Activated naive CD4-positive, alpha-beta T cell treated with anti-CD3 and anti-CD28 coated beads, Interleukin-2, amount 50 U/mL, for 72 hours (primary cell): ENCODE data around the gene TMEM201. TPM values are rescaled to one million over a fixed set of nuclear protein-coding genes. Genes with fewer than 3 reads are reported as not detected.

ENCODE experiments used
- ATAC-seq, 2 donors: fragments of 150-1000 bp; cut with Tn5 transposase; 2 replicates each; pipeline ENCODE4 v1.10.0; 2021; ENCODE audit warnings: mild to moderate bottlenecking in 2 of 2, moderate library complexity in 2 of 2
- DNase-seq, 2 donors: peaks; one replicate each; pipeline ENCODE4 v3.0.0; 2021 to 2022; ENCODE audit warnings: low spot score in 2 of 2
- H3K27ac Mint-ChIP-seq, 2 donors: one replicate each; pipeline ENCODE4 v1.8.0; 2022; ENCODE audit warnings: mild to moderate bottlenecking in 2 of 2, mixed read lengths in 2 of 2
- H3K36me3 Mint-ChIP-seq, 2 donors: one replicate each; pipeline ENCODE4 v1.8.0; 2022; ENCODE audit warnings: mixed read lengths in 2 of 2
- H3K9me3 Mint-ChIP-seq, 2 donors: one replicate each; pipeline ENCODE4 v1.8.0; 2022; ENCODE audit warnings: mixed read lengths in 2 of 2
- total RNA-seq, 2 donors: library from RNA; stranded (reverse); gene quantifications; one replicate each; pipeline ENCODE4 v1.2.3, GENCODE V29; 2022

The TMEM201 gene
- total RNA-seq, 2 donors from 2014 or later: 14.8 to 16.5 TPM

DNA sequence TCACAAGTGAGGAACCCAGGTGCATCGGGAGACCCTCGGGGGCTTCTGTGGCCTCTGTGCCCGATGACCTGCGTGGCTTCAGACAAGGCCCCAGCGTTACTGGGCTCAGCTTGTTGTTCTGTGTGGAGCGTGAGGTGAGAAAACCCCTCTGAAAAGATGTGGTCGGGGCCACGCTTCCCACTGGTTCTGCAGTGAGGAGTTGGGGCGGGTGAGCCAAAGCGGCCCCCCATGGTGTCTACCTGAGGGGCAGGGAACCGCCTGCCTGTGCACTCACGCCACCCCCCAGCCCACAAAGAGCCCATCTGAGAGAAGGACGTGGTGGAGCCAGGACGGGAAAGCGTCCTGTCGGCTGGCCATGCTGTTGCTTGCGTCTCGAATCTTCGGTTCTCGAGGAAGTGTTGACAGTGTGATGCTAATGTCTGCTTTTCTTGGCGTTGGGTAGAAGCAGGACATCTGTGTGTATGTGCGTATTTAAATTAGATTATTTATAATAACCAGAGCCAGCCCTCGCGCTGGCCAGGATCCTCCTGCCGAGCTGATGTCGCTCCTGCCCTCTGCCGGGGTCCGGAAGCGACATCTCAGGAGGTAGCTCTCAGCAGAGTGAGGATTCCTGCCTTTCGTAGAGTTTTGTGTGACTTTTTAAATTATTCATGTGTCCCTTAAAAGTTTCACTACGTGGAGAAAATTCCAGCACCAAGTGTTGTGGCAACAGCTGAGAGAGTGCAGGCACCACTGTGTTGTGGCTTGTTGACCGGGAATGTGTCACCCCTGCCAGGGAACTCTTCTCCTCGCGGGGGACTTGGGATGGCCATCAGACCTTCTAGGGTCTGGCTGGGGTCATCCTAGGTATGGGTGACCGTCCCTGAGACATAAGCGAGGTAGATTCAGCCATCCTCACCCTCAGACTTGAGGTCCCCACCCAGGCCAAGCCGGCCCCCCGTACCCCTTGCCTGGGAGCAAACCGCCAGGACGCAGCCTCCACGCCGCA, 15.3 kb downstream of the TMEM201 start:
- no peaks in the 10 kb centered on the region for H3K36me3 Mint-ChIP-seq
- H3K27ac Mint-ChIP-seq: no peak overlapping the region
- H3K9me3 Mint-ChIP-seq: no peaks in the 10 kb centered on the region
- DNase-seq: peak in 1 of 2 donors; percentile 51
- no peak for ATAC-seq

DNA sequence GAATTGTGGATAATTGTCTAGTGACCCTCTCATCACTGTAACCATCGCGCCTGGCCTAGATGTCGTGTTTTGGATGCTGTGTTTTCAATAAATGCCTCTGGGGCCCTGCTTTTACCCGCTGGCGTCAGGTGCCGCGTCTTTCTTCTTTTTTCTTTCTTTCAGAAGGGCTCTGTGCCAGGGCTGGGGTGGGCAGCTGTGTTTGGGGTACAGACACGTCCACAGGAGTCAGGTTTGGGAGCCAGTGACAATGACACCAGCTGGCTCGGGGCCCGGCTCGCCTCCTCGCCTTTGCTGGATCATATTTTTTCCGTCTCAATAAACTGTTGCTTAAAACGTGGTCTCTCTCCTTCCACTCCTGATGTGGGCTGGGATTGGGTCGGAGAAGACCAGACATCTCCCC, 16.1 kb downstream of the TMEM201 start:
- no peaks in the 10 kb centered on the region for H3K36me3 Mint-ChIP-seq
- no peaks in the 10 kb centered on the region for H3K9me3 Mint-ChIP-seq
- ATAC-seq: no peak
- DNase-seq: no peak
- H3K27ac Mint-ChIP-seq: no peak overlapping the region

GRCh38 chr1:9605946-9606455, 17.3 kb downstream of the TMEM201 start:
- ATAC-seq (no peak), DNase-seq (no peak)
- no peaks in the 10 kb centered on the region for H3K9me3 Mint-ChIP-seq
- H3K27ac Mint-ChIP-seq: no peak overlapping the region
- no peaks in the 10 kb centered on the region for H3K36me3 Mint-ChIP-seq

DNA sequence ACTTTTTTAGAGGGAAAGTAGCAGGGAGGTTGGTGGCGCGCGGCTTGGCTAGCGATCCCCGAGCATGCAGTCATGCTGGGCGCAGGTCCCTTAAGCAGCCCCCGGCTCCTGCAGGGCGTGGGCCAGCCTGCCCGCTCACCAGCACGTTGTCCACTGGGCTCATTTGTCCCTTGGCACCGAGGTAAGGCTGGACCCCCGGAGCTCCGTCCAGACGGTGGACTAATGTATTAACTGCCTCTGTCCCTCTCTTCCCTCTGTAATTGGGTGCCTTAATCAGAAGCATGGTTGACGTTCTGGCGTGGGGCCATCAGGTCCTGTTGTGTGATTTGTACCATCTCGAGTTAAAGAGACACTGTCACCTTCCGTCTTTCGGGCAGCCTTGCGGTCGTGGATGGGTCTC, 17.7 kb downstream of the TMEM201 start:
- ATAC-seq (no peak), DNase-seq (peak in 1 of 2 donors; percentile 44)
- no peaks in the 10 kb centered on the region for H3K36me3 Mint-ChIP-seq
- H3K9me3 Mint-ChIP-seq: no peaks in the 10 kb centered on the region
- H3K27ac Mint-ChIP-seq: peak overlapping the region in 1 of 2 donors; percentile 46

GRCh38 chr1:9606948-9607347, 18.2 kb downstream of the TMEM201 start:
- Mint-ChIP-seq H3K9me3 (no peaks in the 10 kb centered on the region), H3K36me3 (no peaks in the 10 kb centered on the region), H3K27ac (peak overlapping the region in 1 of 2 donors; percentile 46)
- DNase-seq: no peak
- ATAC-seq: no peak

DNA sequence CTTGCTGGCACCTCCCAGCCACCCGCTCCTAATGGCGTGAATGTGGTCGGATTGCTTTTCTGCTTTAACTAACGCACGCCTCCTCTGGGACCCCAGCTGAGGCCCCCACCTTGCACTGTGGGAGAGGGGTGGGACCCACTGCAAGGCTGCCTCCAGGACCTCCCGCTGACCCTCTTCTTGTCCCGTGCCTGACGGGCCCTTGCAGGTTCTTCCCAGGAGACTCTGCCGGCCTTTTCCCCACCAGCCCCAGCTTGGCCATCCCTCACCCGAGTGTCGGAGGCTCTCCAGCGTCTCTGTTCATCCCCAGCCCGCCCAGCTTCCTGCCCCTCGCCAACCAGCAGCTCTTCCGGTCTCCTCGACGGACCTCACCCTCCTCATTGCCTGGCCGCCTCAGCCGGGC, 18.6 kb downstream of the TMEM201 start:
- Mint-ChIP-seq H3K36me3 (no peaks in the 10 kb centered on the region), H3K27ac (peak overlapping the region; percentile 21 to 32)
- ATAC-seq: no peak

GRCh38 chr1:9609998-9610397, 21.3 kb downstream of the TMEM201 start:
- ATAC-seq: no peak
- no peak for DNase-seq
- H3K9me3 Mint-ChIP-seq: no peaks in the 10 kb centered on the region
- no peak overlapping the region for H3K27ac Mint-ChIP-seq
- no peaks in the 10 kb centered on the region for H3K36me3 Mint-ChIP-seq

More for the DNA sequence above, 18.6 kb downstream of the TMEM201 start:
- H3K9me3 Mint-ChIP-seq: no peaks in the 10 kb centered on the region
- DNase-seq: peak in 1 of 2 donors; percentile 47

GRCh38 chr1:9610548-9610947, 21.8 kb downstream of the TMEM201 start:
- H3K27ac Mint-ChIP-seq: no peak overlapping the region
- ATAC-seq (no peak), DNase-seq (no peak)
- H3K9me3 Mint-ChIP-seq: no peaks in the 10 kb centered on the region
- H3K36me3 Mint-ChIP-seq: no peaks in the 10 kb centered on the region

- no peak for ATAC-seq
- Mint-ChIP-seq H3K36me3 (no peaks in the 10 kb centered on the region), H3K9me3 (no peaks in the 10 kb centered on the region), H3K27ac (no peak overlapping the region)
- no peak for DNase-seq
These were observed 23.0 kb downstream of the TMEM201 start for GRCh38 chr1:9611716-9612115.

DNA sequence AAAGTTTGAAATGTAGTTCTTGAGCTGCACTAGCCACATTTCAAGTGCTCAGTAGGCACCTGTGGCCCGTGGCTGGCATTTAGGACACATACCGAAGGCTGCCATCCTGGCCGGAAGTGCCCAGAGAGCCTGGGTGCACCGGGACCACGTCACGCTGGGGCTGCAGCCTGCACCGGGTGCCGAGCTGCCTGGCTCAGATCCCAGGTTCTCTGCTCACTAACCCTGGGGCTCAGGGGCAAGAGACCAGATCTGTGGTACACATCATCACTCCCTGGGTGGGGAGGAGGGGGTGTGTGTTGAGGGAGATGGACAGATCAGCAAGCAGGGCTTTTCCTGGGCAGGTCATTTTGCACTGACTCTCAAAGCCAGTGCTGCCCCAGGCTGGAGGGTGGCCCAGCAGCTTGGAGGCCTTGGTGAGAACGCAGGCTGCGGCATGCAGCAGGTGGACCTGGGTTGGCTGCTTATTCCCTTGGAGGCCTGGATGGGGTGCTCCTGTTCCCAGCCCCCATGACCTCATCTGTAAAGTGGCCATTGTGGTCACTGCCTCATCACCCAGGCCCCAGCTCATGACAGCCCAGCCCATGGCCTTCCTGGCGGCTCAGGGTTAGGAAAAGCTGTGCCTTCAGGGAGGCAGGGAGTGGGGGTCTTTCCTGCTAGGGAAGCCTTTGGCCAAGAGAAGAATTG, 23.6 kb downstream of the TMEM201 start:
- no peaks in the 10 kb centered on the region for H3K36me3 Mint-ChIP-seq
- H3K9me3 Mint-ChIP-seq: no peaks in the 10 kb centered on the region
- H3K27ac Mint-ChIP-seq: no peak overlapping the region
- no peak for ATAC-seq
- DNase-seq: no peak

GRCh38 chr1:9612871-9613624, 24.3 kb downstream of the TMEM201 start:
- DNase-seq (no peak), ATAC-seq (no peak)
- H3K9me3 Mint-ChIP-seq: no peaks in the 10 kb centered on the region
- H3K36me3 Mint-ChIP-seq: no peaks in the 10 kb centered on the region
- H3K27ac Mint-ChIP-seq: no peak overlapping the region

- DNase-seq (no peak), ATAC-seq (no peak)
- Mint-ChIP-seq H3K27ac (no peak overlapping the region), H3K36me3 (no peaks in the 10 kb centered on the region), H3K9me3 (no peaks in the 10 kb centered on the region)
These were observed 25.1 kb downstream of the TMEM201 start for GRCh38 chr1:9613625-9614299.

DNA sequence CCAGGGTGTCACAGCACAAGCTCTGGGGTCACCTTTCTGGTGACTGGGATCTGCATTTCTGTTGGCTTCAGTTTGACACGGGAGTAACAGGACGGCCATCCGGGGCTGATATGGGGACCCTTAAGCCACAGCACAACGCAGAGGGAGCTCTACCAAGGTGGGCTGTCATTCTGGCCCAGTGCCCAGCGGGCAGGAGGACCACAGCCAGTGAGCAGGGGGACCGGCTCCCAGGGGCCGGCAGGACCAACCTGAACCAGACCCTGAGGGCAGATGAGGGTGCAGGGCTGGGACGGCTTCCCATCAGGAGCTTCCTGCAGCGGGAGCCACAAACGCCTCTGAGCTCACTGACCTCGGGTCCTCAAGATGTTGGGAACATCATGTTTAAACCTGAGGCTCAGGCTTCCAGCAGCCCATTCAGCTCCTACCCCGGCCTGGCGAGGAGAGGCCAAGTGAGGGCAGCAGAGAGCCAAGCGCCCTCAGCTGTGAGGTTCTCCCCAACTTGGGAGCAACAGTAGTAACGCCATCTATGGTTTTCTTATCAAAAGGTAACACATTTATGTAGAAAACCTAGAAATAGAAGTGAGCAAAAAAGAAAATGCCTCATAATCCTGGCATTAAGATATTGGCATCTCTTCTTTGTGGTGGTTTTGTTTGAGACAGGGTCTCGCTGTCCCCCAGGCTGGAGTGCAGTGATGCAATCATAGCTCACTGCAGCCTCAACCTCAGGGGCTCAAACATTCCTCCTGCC, 26.8 kb downstream of the TMEM201 start:
- Mint-ChIP-seq H3K36me3 (no peaks in the 10 kb centered on the region), H3K27ac (no peak overlapping the region), H3K9me3 (no peaks in the 10 kb centered on the region)
- peak in 1 of 2 donors; percentile 76 for ATAC-seq
- peak in 1 of 2 donors; percentile 52 for DNase-seq

DNA sequence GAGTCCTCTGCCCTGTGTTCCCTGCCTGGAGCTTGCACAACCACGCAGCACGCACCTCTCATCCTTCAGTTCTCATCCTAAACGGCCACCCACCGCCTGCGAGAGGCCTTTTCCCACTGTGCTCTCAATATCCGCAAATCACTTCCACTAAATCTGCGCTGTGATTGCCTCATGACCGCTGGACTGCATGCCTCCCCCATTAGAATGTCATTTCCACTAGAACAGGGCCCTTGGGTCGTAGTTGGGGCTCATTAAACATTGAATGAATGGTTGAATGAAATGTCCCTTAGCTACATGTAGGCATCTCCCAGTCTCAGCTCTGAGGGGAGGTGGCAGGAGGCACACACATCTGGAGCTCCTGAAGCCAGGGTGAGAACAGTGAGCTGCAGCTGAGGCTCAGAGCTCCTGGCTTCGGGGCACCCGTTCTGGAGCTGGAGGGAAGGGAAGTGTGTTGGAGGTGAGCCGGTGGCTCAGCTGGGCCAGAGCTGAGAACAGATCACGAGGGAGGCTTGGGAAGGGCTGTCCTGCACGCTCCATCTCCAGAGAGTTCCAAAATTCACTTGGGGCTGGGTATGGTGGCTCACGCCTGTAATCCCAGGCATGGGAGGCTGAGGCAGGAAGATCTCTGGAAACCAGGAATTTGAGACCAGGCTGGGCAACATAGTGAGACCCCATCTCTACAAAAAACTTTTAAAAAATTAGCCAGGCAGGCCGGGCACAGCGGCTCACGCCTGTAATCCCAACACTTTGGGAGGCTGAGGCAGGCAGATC, 30.4 kb downstream of the TMEM201 start:
- H3K36me3 Mint-ChIP-seq: no peaks in the 10 kb centered on the region
- no peaks in the 10 kb centered on the region for H3K9me3 Mint-ChIP-seq
- no peak for ATAC-seq

GRCh38 chr1:9621032-9621431, 32.3 kb downstream of the TMEM201 start:
- ATAC-seq (no peak), DNase-seq (no peak)
- no peaks in the 10 kb centered on the region for H3K36me3 Mint-ChIP-seq
- no peaks in the 10 kb centered on the region for H3K9me3 Mint-ChIP-seq
- H3K27ac Mint-ChIP-seq: no peak overlapping the region

More for the DNA sequence above, 30.4 kb downstream of the TMEM201 start:
- DNase-seq: no peak
- H3K27ac Mint-ChIP-seq: peak overlapping the region in 1 of 2 donors; percentile 30
